Activated naive CD8-positive, alpha-beta T cell treated with anti-CD3 and anti-CD28 coated beads for 36 hours (primary cell): ENCODE data around the gene PPP2R2D. TPM values are rescaled to one million over a fixed set of nuclear protein-coding genes. Genes with fewer than 3 reads are reported as not detected.

Experiments used
- DNase-seq: peaks from one replicate; pipeline ENCODE4 v3.0.0; 2021
- H3K27ac Mint-ChIP-seq: one replicate; pipeline ENCODE4 v1.8.0; 2022; ENCODE audit warnings: mild to moderate bottlenecking, moderate library complexity, mixed read lengths
- H3K27me3 Mint-ChIP-seq: one replicate; pipeline ENCODE4 v1.8.0; 2022; ENCODE audit warnings: mild to moderate bottlenecking, mixed read lengths
- H3K36me3 Mint-ChIP-seq: one replicate; pipeline ENCODE4 v1.8.0; 2021; ENCODE audit warnings: mild to moderate bottlenecking, mixed read lengths
- H3K4me1 Mint-ChIP-seq: one replicate; pipeline ENCODE4 v1.8.0; 2021; ENCODE audit warnings: mixed read lengths
- H3K4me3 Mint-ChIP-seq: one replicate; pipeline ENCODE4 v1.8.0; 2022; ENCODE audit warnings: mild to moderate bottlenecking, moderate library complexity, mixed read lengths
- H3K9me3 Mint-ChIP-seq: one replicate; pipeline ENCODE4 v1.8.0; 2022; ENCODE audit warnings: mixed read lengths
- total RNA-seq, 2 experiments: library from RNA; stranded (reverse); gene quantifications; one replicate each; pipeline ENCODE4 v1.2.3, GENCODE V29; 2021

The PPP2R2D gene
- total RNA-seq, 2 experiments from 2014 or later, result 24.4 to 25.7 TPM

- Mint-ChIP-seq H3K27me3 (no peaks in the 10 kb centered on the region), H3K27ac (no peak overlapping the region), H3K9me3 (no peaks in the 10 kb centered on the region), H3K4me1 (peaks cover 10% of the 10 kb centered on the region), H3K4me3 (no peak overlapping the region), H3K36me3 (no peaks in the 10 kb centered on the region)
- DNase-seq, result no peak
Observed at GRCh38 chr10:131891929-131892805, 8.6 kb upstream of the PPP2R2D start.

GRCh38 chr10:131892806-131893675, 7.8 kb upstream of the PPP2R2D start:
- Mint-ChIP-seq H3K27me3 (no peaks in the 10 kb centered on the region), H3K36me3 (no peaks in the 10 kb centered on the region), H3K9me3 (no peaks in the 10 kb centered on the region), H3K4me1 (peaks cover 12% of the 10 kb centered on the region), H3K27ac (no peak overlapping the region), H3K4me3 (no peak overlapping the region)
- no peak for DNase-seq

DNA sequence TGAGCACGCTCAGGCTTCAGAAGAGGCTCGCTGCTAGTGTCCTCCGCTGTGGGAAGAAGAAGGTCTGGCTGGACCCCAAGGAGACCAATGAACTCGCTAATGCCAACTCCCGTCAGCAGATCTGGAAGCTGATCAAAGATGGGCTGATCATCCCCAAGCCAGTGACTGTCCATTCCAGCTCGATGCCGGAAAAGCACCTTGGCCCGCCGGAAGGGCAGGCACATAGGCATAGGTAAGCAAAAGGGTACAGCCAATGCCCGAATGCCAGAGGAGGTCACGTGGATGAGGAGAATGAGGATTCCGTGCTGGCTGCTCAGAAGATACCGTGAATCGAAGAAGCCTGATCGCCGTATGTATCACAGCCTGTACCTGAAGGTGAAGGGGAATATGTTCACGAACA, 5.7 kb upstream of the PPP2R2D start:
- no peak overlapping the region for H3K27ac Mint-ChIP-seq
- no peaks in the 10 kb centered on the region for H3K36me3 Mint-ChIP-seq
- no peaks in the 10 kb centered on the region for H3K9me3 Mint-ChIP-seq
- peaks cover 9% of the 10 kb centered on the region for H3K27me3 Mint-ChIP-seq
- peaks cover 18% of the 10 kb centered on the region for H3K4me1 Mint-ChIP-seq
- no peak overlapping the region for H3K4me3 Mint-ChIP-seq
- no peak for DNase-seq

- peak; percentile 28 for DNase-seq
- Mint-ChIP-seq H3K4me1 (peaks cover 18% of the 10 kb centered on the region), H3K9me3 (no peaks in the 10 kb centered on the region), H3K4me3 (no peak overlapping the region), H3K36me3 (no peaks in the 10 kb centered on the region), H3K27me3 (peaks cover 9% of the 10 kb centered on the region), H3K27ac (peak overlapping the region; percentile 40)
Observed at GRCh38 chr10:131896403-131896802, 4.4 kb upstream of the PPP2R2D start.

- Mint-ChIP-seq H3K4me3 (no peak overlapping the region), H3K4me1 (peaks cover 22% of the 10 kb centered on the region), H3K27me3 (peaks cover 9% of the 10 kb centered on the region), H3K27ac (no peak overlapping the region), H3K9me3 (no peaks in the 10 kb centered on the region), H3K36me3 (peaks cover 6% of the 10 kb centered on the region)
- no peak for DNase-seq
Observed at GRCh38 chr10:131897297-131897899, 3.4 kb upstream of the PPP2R2D start.

GRCh38 chr10:131898061-131898460, 2.7 kb upstream of the PPP2R2D start:
- Mint-ChIP-seq H3K27me3 (peaks cover 9% of the 10 kb centered on the region), H3K4me1 (peaks cover 28% of the 10 kb centered on the region), H3K4me3 (no peak overlapping the region), H3K27ac (no peak overlapping the region), H3K9me3 (no peaks in the 10 kb centered on the region), H3K36me3 (peaks cover 6% of the 10 kb centered on the region)
- no peak for DNase-seq

DNA sequence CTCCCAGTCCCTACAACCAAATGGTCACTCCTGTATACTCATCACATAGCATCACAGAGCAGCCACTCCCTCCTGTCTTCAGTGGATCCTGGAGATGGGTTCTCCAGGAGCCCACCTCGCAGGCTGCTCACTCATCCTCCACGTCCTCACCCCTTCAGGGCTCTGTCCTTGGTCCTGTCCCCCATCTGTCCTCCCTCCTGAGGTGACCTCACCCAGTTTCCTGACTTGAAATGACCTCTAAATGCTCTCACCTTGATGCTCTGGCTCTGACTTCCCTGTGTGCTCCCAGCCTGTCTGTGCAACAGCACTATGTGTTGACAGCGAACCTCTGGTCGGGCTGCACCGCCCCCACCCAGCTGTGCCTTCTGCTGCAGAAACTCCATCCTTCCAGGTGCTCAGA, 2.1 kb upstream of the PPP2R2D start:
- Mint-ChIP-seq H3K9me3 (no peaks in the 10 kb centered on the region), H3K4me1 (peaks cover 33% of the 10 kb centered on the region), H3K27ac (no peak overlapping the region), H3K36me3 (peaks cover 10% of the 10 kb centered on the region), H3K27me3 (peaks cover 9% of the 10 kb centered on the region), H3K4me3 (no peak overlapping the region)
- DNase-seq, result no peak

DNA sequence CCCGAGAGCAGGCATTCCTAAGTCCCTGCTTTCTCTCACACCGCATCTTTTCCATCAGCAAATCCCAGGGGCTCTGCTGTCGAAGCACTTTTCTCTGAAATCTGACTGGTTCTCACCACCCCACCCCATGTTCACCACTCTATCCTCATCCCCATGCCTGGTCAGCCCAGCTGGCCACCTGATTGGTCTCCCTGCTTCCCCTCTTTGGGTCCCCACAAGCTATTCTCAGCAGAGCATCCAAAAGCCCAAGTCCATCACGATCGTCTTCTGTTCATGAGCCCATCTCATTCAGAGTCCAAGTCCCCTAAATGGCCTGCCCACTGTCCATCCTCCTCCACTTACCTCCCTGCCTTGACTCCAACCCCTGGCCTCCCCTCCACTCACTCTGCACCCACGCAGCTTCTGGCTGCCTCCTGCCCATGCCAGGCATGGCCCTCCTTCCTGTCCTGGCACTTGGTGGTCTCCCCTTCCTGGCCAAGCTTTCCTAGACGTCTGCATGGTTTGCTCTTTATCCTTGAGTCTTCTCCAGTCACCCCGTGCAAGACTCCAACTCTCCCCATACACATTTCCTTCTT, 1.6 kb upstream of the PPP2R2D start:
- H3K27ac Mint-ChIP-seq, result no peak overlapping the region

GRCh38 chr10:131899695-131900349, 986 bp upstream of the PPP2R2D start:
- no peak for DNase-seq
- Mint-ChIP-seq H3K36me3 (peaks cover 15% of the 10 kb centered on the region), H3K9me3 (no peaks in the 10 kb centered on the region), H3K4me1 (peaks cover 42% of the 10 kb centered on the region), H3K27ac (peak overlapping the region; percentile 77), H3K4me3 (peak overlapping the region; percentile 86), H3K27me3 (peaks cover 9% of the 10 kb centered on the region)

More for the DNA sequence above, 1.6 kb upstream of the PPP2R2D start:
- peaks cover 9% of the 10 kb centered on the region for H3K27me3 Mint-ChIP-seq
- DNase-seq, result no peak
- peak overlapping the region; percentile 86 for H3K4me3 Mint-ChIP-seq
- peaks cover 13% of the 10 kb centered on the region for H3K36me3 Mint-ChIP-seq
- H3K4me1 Mint-ChIP-seq, result peaks cover 36% of the 10 kb centered on the region
- H3K9me3 Mint-ChIP-seq, result no peaks in the 10 kb centered on the region

DNA sequence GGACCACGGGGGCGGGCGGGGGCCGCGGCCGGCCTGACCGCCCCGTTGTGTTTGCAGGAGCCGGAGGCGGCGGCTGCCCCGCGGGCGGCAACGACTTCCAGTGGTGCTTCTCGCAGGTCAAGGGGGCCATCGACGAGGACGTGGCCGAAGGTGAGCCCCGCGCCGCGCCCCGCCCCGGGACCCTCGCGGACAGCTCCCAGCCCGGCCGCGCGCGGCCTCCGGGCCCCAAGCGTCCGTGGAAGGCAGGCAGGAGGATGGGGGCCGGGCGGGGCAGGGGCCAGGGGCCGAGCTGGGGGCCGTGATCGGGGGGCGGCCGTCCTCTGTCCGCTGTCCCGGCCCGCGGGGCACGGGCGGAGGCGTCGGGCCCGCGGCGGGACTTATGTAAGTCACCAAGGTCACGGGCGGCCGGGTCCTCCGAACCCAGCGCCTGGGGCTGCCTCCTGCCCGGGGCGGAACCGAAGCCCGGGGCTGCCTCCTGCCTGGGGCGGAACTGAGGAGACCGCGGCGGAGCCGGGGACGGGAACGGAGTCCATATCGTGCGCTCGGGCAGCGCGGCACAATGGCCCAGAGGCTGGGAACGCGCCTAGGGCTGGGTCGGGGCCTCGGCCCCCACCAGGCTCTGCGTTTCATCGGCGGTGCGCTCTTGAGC, 497 bp downstream of the PPP2R2D start:
- Mint-ChIP-seq H3K27me3 (peaks cover 9% of the 10 kb centered on the region), H3K9me3 (no peaks in the 10 kb centered on the region), H3K4me1 (peaks cover 54% of the 10 kb centered on the region), H3K27ac (peak overlapping the region; percentile 87), H3K36me3 (peaks cover 23% of the 10 kb centered on the region), H3K4me3 (peak overlapping the region; percentile 89)
- peak; percentile 50 for DNase-seq

GRCh38 chr10:131902211-131902610, 1.4 kb downstream of the PPP2R2D start:
- Mint-ChIP-seq H3K36me3 (peaks cover 25% of the 10 kb centered on the region), H3K9me3 (no peaks in the 10 kb centered on the region), H3K4me1 (peaks cover 52% of the 10 kb centered on the region), H3K27ac (peak overlapping the region; percentile 87), H3K4me3 (peak overlapping the region; percentile 89), H3K27me3 (peaks cover 9% of the 10 kb centered on the region)
- DNase-seq, result no peak

- Mint-ChIP-seq H3K9me3 (no peaks in the 10 kb centered on the region), H3K4me1 (peaks cover 55% of the 10 kb centered on the region), H3K27me3 (peaks cover 9% of the 10 kb centered on the region), H3K36me3 (peaks cover 28% of the 10 kb centered on the region), H3K27ac (no peak overlapping the region), H3K4me3 (peak overlapping the region; percentile 89)
- no peak for DNase-seq
Observed at GRCh38 chr10:131902691-131903090, 1.9 kb downstream of the PPP2R2D start.

DNA sequence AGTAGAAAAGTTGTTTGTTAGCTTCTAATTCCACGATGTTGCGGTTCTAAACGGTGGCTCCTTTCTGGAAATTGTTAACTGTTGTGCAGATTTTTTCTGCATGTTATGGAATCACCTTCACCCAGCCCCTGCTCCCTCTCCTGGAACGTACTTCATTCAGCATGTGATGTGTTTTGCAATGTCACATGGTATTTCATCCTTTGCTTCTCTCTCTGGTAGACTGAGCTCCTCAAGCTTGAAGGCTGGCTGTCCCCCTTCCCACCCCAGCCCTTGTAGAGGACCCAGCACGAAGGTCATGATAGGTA, 4.4 kb downstream of the PPP2R2D start:
- Mint-ChIP-seq H3K27me3 (no peaks in the 10 kb centered on the region), H3K4me3 (peak overlapping the region; percentile 29), H3K36me3 (peaks cover 38% of the 10 kb centered on the region), H3K9me3 (no peaks in the 10 kb centered on the region), H3K27ac (peak overlapping the region; percentile 90), H3K4me1 (peaks cover 70% of the 10 kb centered on the region)
- DNase-seq, result no peak
